Omental fat pad (tissue), 4 donors: ENCODE data around the gene UTS2B. TPM values are rescaled to one million over a fixed set of nuclear protein-coding genes. Genes with fewer than 3 reads are reported as not detected.

Experiments used
- ATAC-seq: fragments of 150-250 bp; one replicate; pipeline ENCODE4 v1.9.1; 2016; ENCODE audit warnings: mild to moderate bottlenecking, moderate library complexity; ENCODE audit not compliant: low FRiP score
- DNase-seq: peaks from one replicate; pipeline ENCODE4 v3.0.0-alpha.2; 2019; ENCODE audit warnings: low spot score
- total RNA-seq, 4 donors: library from RNA; depleted of rRNA; stranded (reverse); fragments of >200 nt; gene quantifications; one replicate each; pipeline ENCODE4 v1.1.0, GENCODE V29; 2016
- TF ChIP-seq, protein P1 (sequence below), 3 donors: fragments of 450-650 bp; IDR thresholded peaks; one replicate each; pipeline ENCODE4 v1.5.1; 2016 to 2017; ENCODE audit warnings: antibody characterized with exemption in 3 of 3, mild to moderate bottlenecking in 3 of 3, moderate library complexity in 2 of 3

UTS2B gene
- total RNA-seq, 4 donors from 2014 or later: 0.24 to 1.3 (median 1.00) TPM

- DNase-seq (no peak), ATAC-seq (no peak)
- TF ChIP-seq, protein P1, sequence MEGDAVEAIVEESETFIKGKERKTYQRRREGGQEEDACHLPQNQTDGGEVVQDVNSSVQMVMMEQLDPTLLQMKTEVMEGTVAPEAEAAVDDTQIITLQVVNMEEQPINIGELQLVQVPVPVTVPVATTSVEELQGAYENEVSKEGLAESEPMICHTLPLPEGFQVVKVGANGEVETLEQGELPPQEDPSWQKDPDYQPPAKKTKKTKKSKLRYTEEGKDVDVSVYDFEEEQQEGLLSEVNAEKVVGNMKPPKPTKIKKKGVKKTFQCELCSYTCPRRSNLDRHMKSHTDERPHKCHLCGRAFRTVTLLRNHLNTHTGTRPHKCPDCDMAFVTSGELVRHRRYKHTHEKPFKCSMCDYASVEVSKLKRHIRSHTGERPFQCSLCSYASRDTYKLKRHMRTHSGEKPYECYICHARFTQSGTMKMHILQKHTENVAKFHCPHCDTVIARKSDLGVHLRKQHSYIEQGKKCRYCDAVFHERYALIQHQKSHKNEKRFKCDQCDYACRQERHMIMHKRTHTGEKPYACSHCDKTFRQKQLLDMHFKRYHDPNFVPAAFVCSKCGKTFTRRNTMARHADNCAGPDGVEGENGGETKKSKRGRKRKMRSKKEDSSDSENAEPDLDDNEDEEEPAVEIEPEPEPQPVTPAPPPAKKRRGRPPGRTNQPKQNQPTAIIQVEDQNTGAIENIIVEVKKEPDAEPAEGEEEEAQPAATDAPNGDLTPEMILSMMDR (IDR thresholded peaks at IDR 0.05): no peak
These were observed 29.3 kb downstream of the UTS2B start for GRCh38 chr3:191301017-191301416.

- TF ChIP-seq, protein P1 (IDR thresholded peaks at IDR 0.05): no peak
- DNase-seq (no peak), ATAC-seq (no peak)
These were observed 29.9 kb downstream of the UTS2B start for GRCh38 chr3:191300422-191300821.

DNA sequence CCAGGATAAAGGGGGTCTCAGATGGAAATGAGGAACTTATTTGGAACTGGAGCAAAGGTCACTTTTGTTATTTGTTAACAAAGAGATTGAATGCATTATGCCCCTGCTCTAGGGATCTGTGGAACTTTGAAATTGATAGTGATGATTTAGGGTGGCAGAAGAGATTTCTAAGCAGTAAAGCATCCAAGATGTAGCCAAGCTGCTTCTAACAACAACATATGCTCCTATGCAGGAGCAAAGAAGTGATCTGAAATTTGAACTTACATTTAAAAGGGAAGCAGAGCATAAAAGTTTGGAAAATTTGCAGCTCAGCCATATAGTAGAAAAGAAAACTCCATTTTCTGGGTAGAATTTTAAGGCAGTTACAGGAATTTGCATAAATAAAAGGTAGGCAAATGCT lies 31.5 kb downstream of the UTS2B start:
- TF ChIP-seq, protein P1 (IDR thresholded peaks at IDR 0.05): no peak
- no peak for ATAC-seq

DNA sequence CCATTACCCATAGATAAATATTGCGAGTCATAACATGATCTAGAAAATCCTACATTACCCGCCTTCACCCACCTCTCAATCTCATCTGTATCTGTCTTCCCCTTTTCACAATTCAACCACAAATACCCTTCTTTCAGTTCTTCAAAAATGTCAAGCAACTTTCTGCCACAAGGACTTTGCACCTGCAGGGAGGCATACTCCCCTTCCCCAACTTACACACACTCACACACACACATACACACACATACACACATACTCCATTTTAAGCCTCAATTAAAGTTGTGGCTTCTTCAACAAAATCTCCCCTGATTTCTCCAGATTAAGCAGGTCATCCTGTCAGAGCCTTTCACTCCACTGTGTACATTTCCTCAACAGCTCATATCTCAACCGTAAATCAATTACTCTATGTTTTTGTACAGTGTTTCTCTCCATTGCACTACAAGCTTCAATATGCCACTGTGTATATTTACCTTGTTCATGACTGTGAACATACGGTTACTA lies 34.2 kb downstream of the UTS2B start:
- no peak for ATAC-seq
- no peak for DNase-seq
- TF ChIP-seq, protein P1 (IDR thresholded peaks at IDR 0.05): no peak

More for the DNA sequence above, 31.5 kb downstream of the UTS2B start:
- no peak for DNase-seq

- TF ChIP-seq, protein P1 (IDR thresholded peaks at IDR 0.05): no peak
- no peak for ATAC-seq
- no peak for DNase-seq
These were observed 36.0 kb downstream of the UTS2B start for GRCh38 chr3:191294291-191294690.

GRCh38 chr3:191292243-191293015 lies 37.9 kb downstream of the UTS2B start:
- ATAC-seq (no peak), DNase-seq (no peak)
- TF ChIP-seq, protein P1 (IDR thresholded peaks at IDR 0.05): no peak
